ENCODE measurements around the gene MYO5C.
"Not testable (repeated sequence)": the region's sequence is repeated elsewhere in the genome, so short reads cannot be mapped to it uniquely, and the experiment has no call there.

Gene MYO5C

DNA sequence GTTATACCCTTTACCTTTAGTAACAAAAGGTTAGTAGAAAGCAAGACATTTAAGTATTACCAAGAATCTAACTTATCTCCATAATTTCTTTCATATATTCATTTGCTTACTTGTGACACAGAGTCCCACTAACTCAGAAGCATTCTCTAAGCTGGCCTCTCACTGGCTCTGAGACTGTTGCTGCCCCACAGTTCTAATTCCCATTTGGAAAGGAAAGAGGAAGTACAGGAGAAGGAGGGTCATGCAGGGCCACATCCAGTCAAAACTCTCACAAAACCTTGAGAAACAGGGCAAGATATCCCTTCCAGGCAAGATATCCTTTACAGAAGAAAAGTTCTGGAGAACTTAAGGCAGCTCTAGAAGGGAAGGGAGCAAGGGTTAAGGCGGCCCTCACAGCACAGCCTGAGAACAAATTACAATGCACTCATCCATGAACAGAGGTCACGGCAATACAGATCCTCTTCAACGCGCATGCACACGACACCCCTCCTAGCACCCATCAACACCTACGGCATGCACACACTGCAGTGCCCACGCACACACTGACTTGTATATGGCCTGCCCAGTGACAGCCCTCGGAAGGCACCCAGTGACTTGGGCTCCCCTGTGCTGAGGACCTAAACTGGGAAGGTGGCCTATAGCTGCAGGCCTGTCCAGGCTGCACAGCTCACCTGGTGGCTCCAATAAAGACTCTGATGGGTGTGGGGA lies 13.0 kb upstream of the MYO5C start:
- no peak for DNase-seq (ENCODE audit: low read depth in 2 of 3, low spot score in 1 of 3)

- no peak for DNase-seq (ENCODE audit: low read depth in 2 of 3, low spot score in 1 of 3)
Observed at GRCh38 chr15:52307847-52308246, 12.2 kb upstream of the MYO5C start.

DNA sequence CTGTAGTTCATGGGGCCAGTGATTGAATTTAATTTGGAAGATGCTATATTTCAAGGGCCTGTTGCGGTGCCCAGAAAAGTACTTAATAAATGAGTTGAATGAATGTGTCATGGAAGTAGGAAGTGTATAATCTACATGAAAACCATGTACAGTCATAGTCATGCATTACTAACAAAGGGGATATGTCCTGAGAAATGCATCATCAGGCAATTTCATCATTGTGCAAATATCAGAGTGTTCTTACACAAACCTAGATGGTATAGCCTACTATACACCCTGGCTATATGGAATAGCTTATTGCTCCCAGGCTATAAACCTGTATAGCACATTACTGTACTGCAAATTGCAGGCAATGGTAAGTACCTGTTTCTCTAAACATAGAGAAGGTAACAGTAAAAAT lies 10.7 kb upstream of the MYO5C start:
- no peak for DNase-seq (ENCODE audit: low read depth in 2 of 3, low spot score in 1 of 3)

- no peak for DNase-seq (ENCODE audit: low read depth in 2 of 3, low spot score in 1 of 3)
Observed at GRCh38 chr15:52303093-52303772, 7.6 kb upstream of the MYO5C start.

GRCh38 chr15:52301265-52301847 lies 5.8 kb upstream of the MYO5C start:
- DNase-seq (ENCODE audit: low read depth in 2 of 3, low spot score in 1 of 3): no peak

GRCh38 chr15:52294881-52295420 lies 653 bp downstream of the MYO5C start:
- DNase-seq (ENCODE audit: low read depth in 2 of 3, low spot score in 1 of 3): no peak

- DNase-seq (ENCODE audit: low read depth in 2 of 3, low spot score in 1 of 3): no peak
Observed at GRCh38 chr15:52292780-52293392, 2.7 kb downstream of the MYO5C start.

- no peak for DNase-seq (ENCODE audit: low read depth in 2 of 3, low spot score in 1 of 3)
Observed at GRCh38 chr15:52291204-52291603, 4.4 kb downstream of the MYO5C start.

- no peak for DNase-seq (ENCODE audit: low read depth in 2 of 3, low spot score in 1 of 3)
Observed at GRCh38 chr15:52290800-52291199, 4.8 kb downstream of the MYO5C start.

- no peak for DNase-seq (ENCODE audit: low read depth in 2 of 3, low spot score in 1 of 3)
Observed at GRCh38 chr15:52290329-52290728, 5.3 kb downstream of the MYO5C start.

DNA sequence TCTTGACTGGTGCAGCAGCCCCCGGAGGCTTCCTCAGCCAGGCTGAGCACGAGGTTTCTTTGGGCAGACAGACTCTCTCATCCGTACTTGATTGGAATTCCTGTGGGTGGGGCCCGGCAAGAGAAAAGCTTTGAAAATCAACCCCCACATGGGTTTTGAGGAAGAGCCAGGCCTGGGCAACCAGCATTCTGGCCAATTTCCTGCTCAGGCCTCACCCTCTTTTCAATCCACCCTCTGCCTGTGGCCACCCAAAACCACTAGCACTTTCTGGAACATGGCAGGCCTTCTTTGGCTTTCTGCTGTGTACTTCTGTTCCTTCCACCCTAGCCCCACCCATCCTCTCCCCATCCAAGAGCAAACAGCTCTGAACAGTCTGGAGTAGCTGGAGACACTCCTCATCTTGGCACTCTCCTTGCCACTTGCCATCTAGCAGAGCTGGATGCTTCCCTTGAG lies 5.9 kb downstream of the MYO5C start:
- DNase-seq (ENCODE audit: low read depth in 2 of 3, low spot score in 1 of 3): no peak

GRCh38 chr15:52288986-52289385 lies 6.6 kb downstream of the MYO5C start:
- no peak for DNase-seq (ENCODE audit: low read depth in 2 of 3, low spot score in 1 of 3)

DNA sequence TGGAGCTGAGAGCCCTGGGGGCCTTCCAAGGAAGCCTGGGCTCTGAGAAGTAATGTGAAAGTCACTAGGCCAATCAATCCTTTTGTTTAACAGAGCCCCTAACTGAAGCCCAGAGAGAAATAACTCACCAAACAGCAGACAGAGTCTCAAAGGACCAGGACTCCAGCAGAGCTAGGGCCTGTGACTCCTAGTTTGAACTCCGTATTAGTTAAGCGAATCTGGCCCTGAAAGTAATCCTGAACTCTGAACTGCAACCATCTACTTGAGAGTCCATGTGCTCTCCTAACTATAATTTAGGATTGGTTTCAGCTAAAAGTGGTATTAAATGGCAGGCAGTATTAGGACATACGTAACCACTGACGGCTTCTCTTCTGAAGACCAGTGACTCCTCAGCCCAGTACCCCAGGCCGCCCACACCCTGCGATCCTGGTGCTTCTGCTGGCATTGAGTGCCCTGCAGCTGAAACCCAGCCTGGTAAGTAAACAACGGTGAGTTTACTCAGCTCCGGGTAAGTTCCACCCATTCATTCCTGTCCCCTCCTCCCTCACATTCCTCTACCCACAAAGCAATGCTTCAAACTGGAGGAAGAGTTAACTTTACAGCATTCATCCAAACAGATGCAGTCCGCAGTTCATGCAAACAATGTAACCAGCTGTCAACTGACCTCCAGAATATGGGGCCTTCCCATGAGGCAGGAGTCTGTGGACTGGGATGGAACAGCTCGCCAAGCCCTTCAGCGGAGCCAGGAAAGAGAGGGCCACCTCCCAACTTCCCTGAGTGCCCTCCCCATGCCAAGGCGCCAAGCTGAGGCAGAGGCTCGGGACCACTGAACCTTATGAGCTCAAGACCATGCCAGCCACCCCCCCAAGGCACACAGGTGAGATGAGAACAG lies 7.3 kb downstream of the MYO5C start:
- DNase-seq (ENCODE audit: low read depth in 2 of 3, low spot score in 1 of 3): no peak

DNA sequence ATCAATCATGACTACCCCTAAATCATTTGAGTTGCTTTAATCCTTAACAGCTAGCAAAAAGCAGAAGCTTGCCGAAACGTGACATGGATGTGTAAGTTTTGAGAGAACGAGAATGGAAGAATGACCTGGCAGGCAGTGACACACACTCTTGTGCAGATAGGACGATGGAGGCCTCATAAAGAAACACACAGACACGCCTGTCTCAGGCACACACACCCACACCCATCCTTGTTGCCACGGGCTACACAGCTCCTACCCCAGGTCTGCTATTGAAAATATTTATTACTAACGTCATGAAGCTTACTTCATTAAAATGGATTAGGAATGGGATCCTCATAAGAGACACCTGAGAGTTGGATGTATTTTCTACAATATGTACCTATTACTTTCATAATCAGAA lies 8.5 kb downstream of the MYO5C start:
- DNase-seq (ENCODE audit: low read depth in 2 of 3, low spot score in 1 of 3): no peak

GRCh38 chr15:52285941-52286340 lies 9.7 kb downstream of the MYO5C start:
- DNase-seq (ENCODE audit: low read depth in 2 of 3, low spot score in 1 of 3): not testable (repeated sequence)

GRCh38 chr15:52284164-52284563 lies 11.4 kb downstream of the MYO5C start:
- DNase-seq (ENCODE audit: low read depth in 2 of 3, low spot score in 1 of 3): no peak

GRCh38 chr15:52283281-52283680 lies 12.3 kb downstream of the MYO5C start:
- no peak for DNase-seq (ENCODE audit: low read depth in 2 of 3, low spot score in 1 of 3)

- no peak for DNase-seq (ENCODE audit: low read depth in 2 of 3, low spot score in 1 of 3)
Observed at GRCh38 chr15:52282418-52282817, 13.2 kb downstream of the MYO5C start.

- no peak for DNase-seq (ENCODE audit: low read depth in 2 of 3, low spot score in 1 of 3)
Observed at GRCh38 chr15:52281085-52282035, 14.2 kb downstream of the MYO5C start.

Measured in stimulated activated CD4-positive, alpha-beta T cell treated with anti-CD3 and anti-CD28 coated beads, Interleukin-12 subunit alpha, Interleukin-12 subunit beta, amount 100 ng/mL, for 48 hours (primary cell).